CD4-positive, alpha-beta T cell treated with Interleukin-10 for 1 hour (primary cell): ENCODE results near the gene NDST4.

Source experiments
- DNase-seq: peaks from one replicate; pipeline ENCODE4 v3.0.0-alpha.2; 2020

Gene NDST4

DNA sequence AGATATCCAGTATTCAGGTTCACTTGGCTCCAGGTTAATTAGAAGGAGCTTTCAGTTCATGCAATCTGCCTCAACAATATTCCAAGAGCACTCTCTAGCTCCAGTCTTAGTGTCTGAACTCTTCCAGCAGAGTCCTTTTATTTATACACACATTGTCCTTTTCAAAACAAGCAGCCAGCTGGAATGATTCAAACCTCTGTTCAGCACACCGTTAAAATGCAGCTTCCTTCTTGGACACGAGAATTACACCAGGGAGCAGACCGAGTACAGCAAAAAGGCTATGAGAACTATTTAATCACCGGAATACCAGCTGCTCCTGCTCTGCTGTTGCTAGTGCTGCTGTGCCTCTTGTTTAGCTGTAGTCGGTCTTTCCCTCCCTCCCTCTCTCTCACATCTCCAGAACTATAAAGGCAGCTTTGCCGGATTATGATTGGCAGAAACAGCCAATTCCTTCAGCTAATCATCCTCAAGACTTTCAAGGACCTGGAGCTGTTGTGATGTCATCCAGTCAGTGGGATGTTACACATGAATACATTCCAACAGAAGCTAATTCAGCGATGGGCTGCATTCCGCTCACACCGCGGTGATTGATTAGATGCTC, at the start of gene NDST4:
NDST4 (minus strand) TSS at position 115 of the 601 bp plus-strand sequence. CDS start 36,584 bp downstream, outside the sequence.
- DNase-seq = no peak

DNA sequence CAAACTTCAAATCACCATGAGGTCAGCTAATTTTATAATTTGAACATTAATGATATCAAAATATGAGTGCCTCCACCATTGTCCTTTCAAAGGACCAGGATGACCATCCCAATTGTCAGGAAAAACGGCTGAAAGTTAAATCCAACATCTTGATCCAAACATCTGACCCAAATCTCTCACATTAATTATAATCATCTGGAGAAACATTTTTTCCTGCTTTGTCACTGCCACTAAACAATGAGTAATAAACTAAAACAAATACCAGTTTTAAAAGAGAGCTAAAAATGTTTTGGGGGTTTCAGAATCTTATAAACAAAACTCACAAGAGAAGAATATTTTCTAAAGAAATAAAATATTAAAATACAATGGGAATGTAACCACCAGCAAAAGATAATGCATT, 45.7 kb upstream of the NDST4 start:
- no peak for DNase-seq

- DNase-seq = no peak
Measured at GRCh38 chr4:115158296-115158695, 44.9 kb upstream of the NDST4 start.

- DNase-seq = no peak
Measured at GRCh38 chr4:115154826-115155225, 41.4 kb upstream of the NDST4 start.

- DNase-seq = no peak
Measured at GRCh38 chr4:115152965-115153364, 39.5 kb upstream of the NDST4 start.

DNA sequence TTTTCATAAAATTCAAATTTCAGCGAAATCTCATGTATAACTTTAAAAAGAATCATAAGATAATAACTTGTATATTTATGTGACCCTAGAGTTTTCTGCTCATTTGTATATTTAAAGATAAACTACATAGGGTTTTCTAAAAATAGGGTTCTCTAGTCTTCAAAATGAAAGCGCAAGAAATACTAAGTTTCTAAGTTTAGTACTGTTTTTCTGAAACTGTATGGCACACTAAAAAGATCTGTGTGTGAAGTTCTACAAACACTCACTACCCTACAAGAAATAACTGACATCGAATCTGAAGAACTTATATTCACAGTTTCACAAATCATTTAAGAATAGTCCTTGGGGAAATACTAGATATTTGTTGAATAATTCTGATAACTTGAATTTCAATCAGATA, 38.7 kb upstream of the NDST4 start:
- DNase-seq = no peak

GRCh38 chr4:115149106-115149505, 35.7 kb upstream of the NDST4 start:
- DNase-seq = no peak

GRCh38 chr4:115145393-115146160, 32.2 kb upstream of the NDST4 start:
- no peak for DNase-seq

DNA sequence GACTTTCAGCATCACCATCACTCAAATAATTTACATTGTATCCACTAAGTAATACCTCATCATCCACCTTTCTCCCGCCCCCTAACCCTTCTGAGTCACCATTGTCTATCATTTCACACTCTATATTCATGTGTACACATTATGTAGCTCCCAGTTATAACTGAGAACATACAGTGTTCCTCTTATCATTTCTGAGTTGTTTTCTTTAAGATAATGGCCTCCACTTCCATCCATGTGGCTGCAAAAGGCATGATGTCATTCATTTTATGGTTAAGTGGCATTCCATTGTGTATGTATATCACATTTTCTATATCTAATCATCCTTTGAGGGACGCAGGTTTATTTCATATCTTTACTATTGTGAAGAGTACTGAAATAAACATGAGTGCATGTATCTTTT, 14.6 kb upstream of the NDST4 start:
- no peak for DNase-seq

DNA sequence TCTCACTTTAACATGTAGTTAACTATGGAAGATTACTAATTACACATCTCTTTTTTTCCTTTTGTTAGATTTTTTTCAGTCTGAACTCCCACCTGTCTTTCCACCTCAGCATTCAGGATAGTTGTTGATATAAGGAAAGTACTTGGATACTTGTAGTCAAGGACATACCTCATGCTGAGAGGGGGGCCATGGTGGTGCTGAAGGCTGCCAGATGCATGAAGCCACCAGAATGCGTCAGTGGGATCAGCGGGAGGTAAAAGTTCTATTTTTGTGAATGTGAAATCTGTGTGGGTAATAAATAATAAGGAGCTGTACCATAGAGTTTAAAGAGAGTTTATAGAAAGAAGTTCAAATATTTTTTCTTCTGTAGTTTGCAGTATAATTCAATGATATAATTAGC, 13.1 kb upstream of the NDST4 start:
- no peak for DNase-seq

GRCh38 chr4:115121351-115122043, 8.1 kb upstream of the NDST4 start:
- DNase-seq = no peak

DNA sequence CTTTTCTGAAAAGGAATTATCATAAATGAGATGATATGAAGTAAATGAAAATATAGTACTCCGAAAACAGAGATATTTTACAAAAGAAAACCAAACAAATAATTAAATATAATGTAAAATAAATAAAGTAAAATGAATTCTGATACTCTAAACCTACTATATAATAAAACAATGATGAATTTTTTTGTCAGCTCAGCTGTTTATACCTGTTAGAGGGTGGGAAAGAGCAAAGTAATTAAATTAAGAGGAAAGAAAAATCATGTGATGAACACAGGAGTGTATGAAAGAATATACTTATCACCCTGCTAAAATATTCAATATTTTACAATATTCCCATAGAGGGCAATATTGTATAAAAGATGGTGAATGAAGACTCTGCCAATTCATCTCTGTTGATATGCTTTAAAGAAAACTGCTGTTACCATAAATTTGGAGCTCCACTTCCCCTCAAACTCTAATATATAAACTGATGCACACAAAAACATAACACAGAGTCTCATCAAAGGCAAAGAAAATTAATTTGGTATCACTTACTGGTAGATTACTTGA, 6.5 kb upstream of the NDST4 start:
- DNase-seq = no peak

DNA sequence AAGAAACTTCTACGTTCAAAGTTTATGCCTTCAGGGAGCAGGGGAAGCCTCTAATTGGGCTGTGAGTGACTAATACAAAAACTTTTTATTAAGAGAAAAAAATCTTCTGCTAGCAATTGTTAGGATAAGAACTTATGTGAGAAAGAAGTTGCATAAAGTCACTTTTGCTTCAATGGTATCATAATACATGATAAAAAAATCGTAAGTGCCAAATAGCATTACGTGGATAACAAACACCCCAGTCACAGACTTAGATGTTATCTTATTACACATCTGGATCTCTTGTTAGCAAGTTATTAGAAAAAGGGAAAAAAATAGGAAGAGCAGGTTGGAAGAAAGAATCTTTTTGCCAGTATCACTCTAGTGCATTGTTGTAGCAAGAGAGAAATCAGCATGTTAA, 4.2 kb upstream of the NDST4 start:
- DNase-seq = no peak

DNA sequence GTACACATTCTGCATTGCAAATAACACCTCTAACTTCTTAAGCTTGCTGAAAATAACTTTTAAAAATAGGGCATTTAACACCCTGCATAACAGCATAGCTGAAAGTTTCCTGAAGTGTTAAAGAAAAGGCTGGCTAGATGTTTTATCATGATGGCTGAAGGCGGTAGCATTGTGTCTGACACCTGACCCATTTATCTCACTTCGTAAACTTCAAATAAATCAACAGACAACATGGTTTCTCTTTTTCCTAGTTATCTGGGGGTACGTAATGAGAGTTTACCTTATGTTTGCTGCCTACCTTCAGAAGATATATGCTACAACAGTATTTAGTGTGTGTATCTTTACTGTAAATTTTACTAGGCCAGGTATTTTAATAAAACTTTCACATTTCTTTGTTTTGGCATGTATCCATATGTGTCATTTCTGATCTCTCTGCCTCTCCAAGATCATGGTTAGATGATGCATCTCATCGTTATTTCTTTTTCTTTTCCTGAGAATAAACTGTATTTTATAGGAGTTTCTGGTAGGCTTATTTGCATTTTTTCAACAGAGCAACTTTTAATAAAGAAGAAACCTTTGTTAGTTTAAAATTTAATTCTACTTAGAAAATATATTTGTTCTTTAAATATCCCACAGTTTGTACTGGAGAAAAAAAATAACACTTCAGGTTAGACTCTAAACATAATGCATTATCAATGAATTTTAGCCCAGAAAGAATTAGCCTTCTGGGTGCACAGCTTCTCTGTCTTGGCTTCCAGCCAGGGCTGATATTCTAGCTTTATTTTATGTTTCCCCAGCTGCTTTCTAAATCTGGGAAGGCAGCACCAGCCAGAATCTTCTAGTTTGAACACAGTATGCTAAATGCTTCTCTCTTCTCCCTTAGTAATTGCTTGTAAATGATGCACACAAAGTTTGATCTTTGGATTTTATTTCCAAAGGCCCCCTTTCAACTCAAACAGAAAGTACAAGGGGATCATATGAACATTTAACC, 2.9 kb downstream of the NDST4 start:
- no peak for DNase-seq

DNA sequence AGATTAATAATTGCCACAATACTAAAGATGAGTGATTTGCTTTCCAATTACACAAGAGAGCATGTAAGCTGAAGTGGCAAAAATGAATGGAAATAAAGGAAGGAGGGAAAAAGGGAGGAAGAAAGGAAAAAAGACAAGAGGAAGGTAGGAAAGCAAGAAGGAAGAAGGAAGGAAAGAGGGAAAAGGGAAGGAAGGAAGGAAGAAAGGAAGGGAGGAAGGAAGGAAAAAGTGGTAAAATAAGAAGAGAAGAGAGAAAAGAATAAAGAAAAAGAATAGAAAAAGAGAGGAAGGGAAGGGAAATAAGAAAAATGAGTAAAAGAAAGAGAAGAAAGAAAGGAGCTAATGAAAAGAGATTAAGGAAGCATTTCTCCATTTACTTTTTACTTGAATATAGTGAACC, 4.6 kb downstream of the NDST4 start:
- DNase-seq = no peak

GRCh38 chr4:115107411-115107810, 6.0 kb downstream of the NDST4 start:
- no peak for DNase-seq

DNA sequence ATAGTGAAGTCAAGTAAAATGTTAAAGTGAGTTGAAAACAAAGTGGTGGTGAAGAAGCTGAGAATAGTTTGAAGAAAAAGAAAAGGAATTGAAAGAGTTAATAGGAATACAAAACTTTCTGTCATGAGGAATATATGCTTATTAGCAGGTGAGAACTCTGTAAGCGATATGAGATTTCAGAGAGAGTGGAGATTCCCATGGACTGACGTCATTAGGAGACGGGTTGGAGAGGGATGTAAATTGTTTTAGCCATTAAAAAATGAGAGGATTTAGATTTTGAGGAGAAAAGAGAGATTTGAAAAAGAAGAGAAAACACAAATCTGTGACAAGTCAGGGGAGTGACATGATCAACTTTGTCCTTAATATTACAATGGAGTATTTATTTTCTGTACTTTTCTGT, 11.7 kb downstream of the NDST4 start:
- no peak for DNase-seq

- DNase-seq = peak; percentile 16
Measured at GRCh38 chr4:115090483-115091075, 22.8 kb downstream of the NDST4 start.

DNA sequence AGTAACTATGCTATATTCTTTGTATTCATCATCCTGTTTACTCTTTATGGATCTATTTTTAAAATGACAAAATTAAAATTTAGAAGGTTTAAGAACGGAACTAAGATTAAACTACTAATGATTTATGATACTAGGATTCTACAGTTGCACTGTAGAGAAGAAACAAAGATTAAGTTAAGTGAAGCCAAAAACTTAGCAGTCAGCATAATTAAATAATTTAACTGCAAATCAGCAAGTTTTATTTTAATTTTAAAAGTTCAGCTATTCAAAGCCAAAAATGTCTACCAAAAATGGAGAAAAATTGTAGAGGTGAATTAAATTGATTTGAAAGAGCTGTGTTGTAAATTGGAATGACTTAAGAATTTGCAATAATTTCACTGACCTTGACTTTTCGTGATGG, 30.8 kb downstream of the NDST4 start:
- DNase-seq = no peak

GRCh38 chr4:115076691-115077090, 36.7 kb downstream of the NDST4 start:
- DNase-seq = no peak

DNA sequence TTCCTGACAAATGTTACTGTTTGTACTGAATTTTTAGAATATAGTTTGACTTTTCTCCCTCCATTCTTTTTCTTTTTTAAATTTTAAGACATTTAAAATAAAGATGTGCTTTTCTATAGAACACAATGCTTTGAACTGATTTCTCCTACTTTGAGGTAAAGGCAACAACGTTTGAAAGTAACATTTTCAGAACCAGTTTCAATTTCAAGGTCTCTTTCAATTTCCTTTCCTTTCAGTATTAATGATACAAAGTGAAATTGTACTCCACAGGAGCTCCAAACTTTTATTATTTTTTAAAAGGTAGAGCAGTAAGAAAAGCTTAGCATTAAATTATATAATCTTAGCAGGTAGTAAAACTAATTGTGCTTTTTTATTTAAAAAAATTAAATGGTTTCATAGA, 54.9 kb downstream of the NDST4 start:
- DNase-seq = no peak

DNA sequence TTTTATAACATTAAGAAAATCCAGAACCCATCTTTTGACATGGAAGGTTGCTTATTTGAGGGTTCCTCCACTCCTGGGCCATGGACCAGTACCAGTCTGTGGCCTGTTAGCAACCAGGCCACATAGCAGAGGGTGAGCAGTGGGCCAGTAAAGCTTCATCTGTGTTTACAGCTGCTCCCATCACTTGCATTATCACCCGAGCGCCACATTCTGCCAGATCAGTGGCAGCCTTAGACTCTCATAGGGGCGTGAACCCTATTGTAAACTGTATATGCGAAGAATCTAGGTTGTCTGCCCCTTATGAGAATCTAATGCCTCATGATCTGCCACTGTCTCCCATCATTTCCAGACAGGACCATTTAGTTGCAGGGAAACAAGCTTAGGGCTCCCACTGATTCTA, 58.6 kb downstream of the NDST4 start:
- no peak for DNase-seq
